T-cell (primary cell): ENCODE data around the gene GNAO1. TPM values are rescaled to one million over a fixed set of nuclear protein-coding genes. Genes with fewer than 3 reads are reported as not detected.
A peak's percentile ranks its signal among the peaks of the same experiment; 100 is the strongest.

Experiments
- ATAC-seq, 4 experiments: fragments of 200-7000 bp in 3 of 4; fragments of 150-1000 bp in 1 of 4; cut with Tn5 transposase; replicated peaks in 1 of 4; 1 replicate in 3 of 4; 2 replicates in 1 of 4; pipeline ENCODE4 v1.10.0; 2021; ENCODE audit warnings: moderate library complexity in 3 of 4, mild to moderate bottlenecking in 2 of 4, moderate number of reproducible peaks in 1 of 4
- CTCF ChIA-PET, 2 donors: fragments of 300-600 bp; sonication (Branson Sonifier 250); formaldehyde crosslinking; loops; one replicate each; lab custom pipeline; 2022; ENCODE audit warnings: antibody characterized with exemption in 2 of 2; lab: Charles Lee
- POLR2A ChIA-PET, 2 donors: fragments of 300-600 bp; sonication (Branson Sonifier 250); formaldehyde crosslinking; loops; one replicate each; lab custom pipeline; 2022; ENCODE audit warnings: antibody characterized with exemption in 2 of 2; lab: Charles Lee
- DNase-seq, 35 experiments: peaks; one replicate each; pipeline versions ENCODE4 v3.0.0 to v3.0.0-alpha.2; 2013 to 2023
- H3K27ac ChIP-seq: one replicate; pipeline ENCODE4 v1.5.1; 2013; ENCODE audit warnings: low read length
- H3K27me3 ChIP-seq, 2 experiments: replicated peaks in 1 of 2; 1 replicate in 1 of 2; 2 replicates in 1 of 2; pipeline versions ENCODE4 v1.6.1 to v1.7.0; 2013; ENCODE audit warnings: low read length in 1 of 2, mixed read lengths in 1 of 2; ENCODE audit not compliant: control insufficient read depth in 2 of 2, insufficient read depth in 2 of 2; ENCODE audit errors: extremely low read depth in 1 of 2
- H3K36me3 ChIP-seq, 2 donors: 1 replicate in 1 of 2; 2 replicates in 1 of 2; pipeline versions ENCODE4 v1.6.1 to v1.7.0; 2013; ENCODE audit warnings: low read length in 1 of 2; ENCODE audit not compliant: control insufficient read depth in 2 of 2, insufficient read depth in 1 of 2; ENCODE audit errors: extremely low read depth in 1 of 2
- H3K4me1 ChIP-seq, 2 experiments: 1 replicate in 1 of 2; 2 replicates in 1 of 2; pipeline versions ENCODE4 v1.6.1 to v1.7.0; 2013; ENCODE audit warnings: low read length in 2 of 2, mixed read lengths in 1 of 2; ENCODE audit not compliant: insufficient read depth in 2 of 2, control insufficient read depth in 1 of 2; ENCODE audit errors: extremely low read depth in 1 of 2
- H3K4me3 ChIP-seq, 2 donors: 1 replicate in 1 of 2; 2 replicates in 1 of 2; pipeline versions ENCODE4 v1.5.1 to v1.7.0; 2013; ENCODE audit warnings: mild to moderate bottlenecking in 2 of 2, low read length in 1 of 2, moderate library complexity in 1 of 2; ENCODE audit not compliant: control insufficient read depth in 1 of 2; ENCODE audit errors: extremely low read depth in 1 of 2
- H3K9me3 ChIP-seq: 2 replicates; pipeline ENCODE4 v1.7.0; 2013
- H3K27ac Mint-ChIP-seq, 2 donors: one replicate each; pipeline ENCODE4 v1.8.0; 2020 to 2021; ENCODE audit warnings: mild to moderate bottlenecking in 2 of 2, mixed read lengths in 2 of 2
- H3K27me3 Mint-ChIP-seq, 2 donors: one replicate each; pipeline ENCODE4 v1.8.0; 2021 to 2022; ENCODE audit warnings: mixed read lengths in 2 of 2
- H3K36me3 Mint-ChIP-seq: one replicate; pipeline ENCODE4 v1.8.0; 2021; ENCODE audit warnings: mixed read lengths
- H3K4me1 Mint-ChIP-seq, 3 donors: one replicate each; pipeline ENCODE4 v1.8.0; 2020 to 2022; ENCODE audit warnings: mixed read lengths in 3 of 3, mild to moderate bottlenecking in 1 of 3
- H3K4me3 Mint-ChIP-seq, 3 donors: one replicate each; pipeline ENCODE4 v1.8.0; 2020 to 2022; ENCODE audit warnings: mild to moderate bottlenecking in 3 of 3, mixed read lengths in 3 of 3, moderate library complexity in 3 of 3
- H3K9me3 Mint-ChIP-seq, 3 donors: one replicate each; pipeline ENCODE4 v1.8.0; 2020 to 2022; ENCODE audit warnings: mixed read lengths in 3 of 3
- WGBS: methylation state at CpG from one replicate; pipeline ENCODE4 v1.1.5; 2013; ENCODE audit warnings: missing lambda C conversion rate; ENCODE audit not compliant: insufficient coverage; 5-methylcytosine and 5-hydroxymethylcytosine counted together
- total RNA-seq, 35 experiments: library from RNA in 6 of 35; stranded (reverse) in 6 of 35; fragments of 120-200 nt in 1 of 35; gene quantifications; one replicate each; pipeline versions ENCODE4 v1.2.1 to v1.2.4 and lab custom pipeline; 2013 to 2026

GNAO1 gene
- total RNA-seq, 5 donors from 2014 or later (not counting 1 experiment from before 2014, with no cell fraction given), result 3.9 to 14.2 (median 12.6) TPM

- ChIA-PET POLR2A (no interaction called here), CTCF (no interaction called here)
- Mint-ChIP-seq H3K9me3 (no peaks in the 10 kb centered on the region), H3K4me3 (no peak overlapping the region), H3K27ac (no peak overlapping the region), H3K4me1 (peaks cover 12 to 15% (median 15%) of the 10 kb centered on the region in 3 donors), H3K27me3 (no peaks in the 10 kb centered on the region), H3K36me3 (peaks cover 42% of the 10 kb centered on the region)
- ATAC-seq (no peak), DNase-seq (no peak)
- H3K9me3 ChIP-seq, result no peaks in the 10 kb centered on the region
- H3K27ac ChIP-seq, result no peak overlapping the region
- H3K27me3 ChIP-seq, result no peaks in the 10 kb centered on the region
- no peak overlapping the region for H3K4me3 ChIP-seq
- peaks cover 14 to 63% of the 10 kb centered on the region in 2 donors for H3K36me3 ChIP-seq
- H3K4me1 ChIP-seq, result peaks cover 0 to 9% of the 10 kb centered on the region in 2 experiments
- WGBS, result 98% methylated on average over 4 of the region's 6 CpGs
Observed at GRCh38 chr16:56367764-56368163, 176.5 kb downstream of the GNAO1 start.

- Mint-ChIP-seq H3K4me3 (no peak overlapping the region), H3K36me3 (peaks cover 44% of the 10 kb centered on the region), H3K4me1 (peaks cover 20 to 23% (median 21%) of the 10 kb centered on the region in 3 donors), H3K27me3 (no peaks in the 10 kb centered on the region), H3K9me3 (no peaks in the 10 kb centered on the region), H3K27ac (no peak overlapping the region)
- Histone ChIP-seq H3K27ac (no peak overlapping the region), H3K27me3 (no peaks in the 10 kb centered on the region), H3K4me3 (no peak overlapping the region), H3K4me1 (peaks cover 0 to 10% of the 10 kb centered on the region in 2 experiments), H3K9me3 (no peaks in the 10 kb centered on the region), H3K36me3 (peaks cover 8 to 58% of the 10 kb centered on the region in 2 donors)
- ATAC-seq (no peak), DNase-seq (no peak)
- WGBS, result 100% methylated on average over 1 of the region's 2 CpGs
- ChIA-PET CTCF (no interaction called here), POLR2A (no interaction called here)
Observed at GRCh38 chr16:56368545-56368944, 177.3 kb downstream of the GNAO1 start.

GRCh38 chr16:56369202-56369601 lies 177.9 kb downstream of the GNAO1 start:
- Mint-ChIP-seq H3K27ac (no peak overlapping the region), H3K4me3 (no peak overlapping the region), H3K36me3 (peaks cover 45% of the 10 kb centered on the region), H3K9me3 (no peaks in the 10 kb centered on the region), H3K4me1 (peaks cover 21 to 30% (median 22%) of the 10 kb centered on the region in 3 donors), H3K27me3 (no peaks in the 10 kb centered on the region)
- no peak overlapping the region for H3K27ac ChIP-seq
- no peak for ATAC-seq
- ChIA-PET POLR2A (no interaction called here), CTCF (no interaction called here)
- 100% methylated on average over 3 of the region's 5 CpGs for WGBS
- no peaks in the 10 kb centered on the region for H3K9me3 ChIP-seq
- peaks cover 8 to 54% of the 10 kb centered on the region in 2 donors for H3K36me3 ChIP-seq
- DNase-seq, result no peak
- no peak overlapping the region for H3K4me3 ChIP-seq
- peaks cover 0 to 10% of the 10 kb centered on the region in 2 experiments for H3K4me1 ChIP-seq
- no peaks in the 10 kb centered on the region for H3K27me3 ChIP-seq

- H3K36me3 Mint-ChIP-seq, result peaks cover 53% of the 10 kb centered on the region
- no peak overlapping the region for H3K4me3 Mint-ChIP-seq
- peaks cover 0 to 10% of the 10 kb centered on the region in 2 experiments for H3K4me1 ChIP-seq
- H3K4me3 ChIP-seq, result no peak overlapping the region
- CTCF ChIA-PET, result interaction anchor here in 1 of 2 donors (1.0 kb wide), 1 partner anchor 15 kb away, joined by 4 read pairs; no protein-coding TSS in a partner anchor
- H3K27ac ChIP-seq, result no peak overlapping the region
- H3K27me3 Mint-ChIP-seq, result no peaks in the 10 kb centered on the region
- no peaks in the 10 kb centered on the region for H3K9me3 ChIP-seq
- H3K27me3 ChIP-seq, result no peaks in the 10 kb centered on the region
- ATAC-seq (no peak), DNase-seq (no peak)
- H3K36me3 ChIP-seq, result peaks cover 0 to 44% of the 10 kb centered on the region in 2 donors
- no peaks in the 10 kb centered on the region for H3K9me3 Mint-ChIP-seq
- H3K4me1 Mint-ChIP-seq, result peaks cover 21 to 33% (median 22%) of the 10 kb centered on the region in 3 donors
- POLR2A ChIA-PET, result interaction anchor here in 1 of 2 donors (0.6 kb wide), 1 partner anchor 114 kb away, joined by 3 read pairs; no protein-coding TSS in a partner anchor
- no CpG with 5 or more reads among the region's 2 CpGs for WGBS
- H3K27ac Mint-ChIP-seq, result no peak overlapping the region
Observed at GRCh38 chr16:56370185-56370874, 179.0 kb downstream of the GNAO1 start.

- Mint-ChIP-seq H3K36me3 (peaks cover 56% of the 10 kb centered on the region), H3K27me3 (no peaks in the 10 kb centered on the region), H3K27ac (peak overlapping the region in 1 of 2 donors; percentile 44), H3K9me3 (no peaks in the 10 kb centered on the region), H3K4me3 (no peak overlapping the region), H3K4me1 (peaks cover 21 to 37% (median 26%) of the 10 kb centered on the region in 3 donors)
- H3K9me3 ChIP-seq, result no peaks in the 10 kb centered on the region
- POLR2A ChIA-PET, result no interaction called here
- H3K36me3 ChIP-seq, result peaks cover 0 to 38% of the 10 kb centered on the region in 2 donors
- 95% methylated on average over 2 of the region's 6 CpGs for WGBS
- DNase-seq (no peak), ATAC-seq (no peak)
- no peaks in the 10 kb centered on the region for H3K27me3 ChIP-seq
- H3K4me1 ChIP-seq, result peaks cover 0 to 10% of the 10 kb centered on the region in 2 experiments
- H3K4me3 ChIP-seq, result no peak overlapping the region
- CTCF ChIA-PET, result interaction anchor here in 1 of 2 donors (1.0 kb wide), 1 partner anchor 15 kb away, joined by 4 read pairs; no protein-coding TSS in a partner anchor
- H3K27ac ChIP-seq, result no peak overlapping the region
Observed at GRCh38 chr16:56370875-56371659, 179.8 kb downstream of the GNAO1 start.

GRCh38 chr16:56371660-56371937 lies 180.3 kb downstream of the GNAO1 start:
- ATAC-seq, result no peak
- no peaks in the 10 kb centered on the region for H3K9me3 ChIP-seq
- H3K27ac ChIP-seq, result no peak overlapping the region
- no peaks in the 10 kb centered on the region for H3K27me3 ChIP-seq
- no peak overlapping the region for H3K4me3 ChIP-seq
- H3K36me3 ChIP-seq, result peaks cover 0 to 34% of the 10 kb centered on the region in 2 donors
- Mint-ChIP-seq H3K27me3 (no peaks in the 10 kb centered on the region), H3K36me3 (peaks cover 56% of the 10 kb centered on the region), H3K4me3 (no peak overlapping the region), H3K27ac (no peak overlapping the region), H3K4me1 (peaks cover 23 to 37% (median 26%) of the 10 kb centered on the region in 3 donors), H3K9me3 (no peaks in the 10 kb centered on the region)
- WGBS, result no CpG with 5 or more reads among the region's 1 CpG
- ChIA-PET CTCF (no interaction called here), POLR2A (no interaction called here)
- DNase-seq, result no peak
- H3K4me1 ChIP-seq, result peaks cover 0 to 10% of the 10 kb centered on the region in 2 experiments
